ENCODE measurements around the gene AFDN.

The AFDN gene

GRCh38 chr6:167977717-167978467 lies 151.2 kb downstream of the AFDN start:
- DNase-seq (ENCODE audit: low read depth in 2 of 2) = no peak

- no peak for DNase-seq (ENCODE audit: low read depth in 2 of 2)
Observed at GRCh38 chr6:167978607-167979006, 151.9 kb downstream of the AFDN start.

GRCh38 chr6:167979436-167980139 lies 152.9 kb downstream of the AFDN start:
- DNase-seq (ENCODE audit: low read depth in 2 of 2) = no peak

GRCh38 chr6:167980911-167981580 lies 154.3 kb downstream of the AFDN start:
- DNase-seq (ENCODE audit: low read depth in 2 of 2) = no peak

GRCh38 chr6:167981916-167982462 lies 155.3 kb downstream of the AFDN start:
- no peak for DNase-seq (ENCODE audit: low read depth in 2 of 2)

GRCh38 chr6:167984144-167984719 lies 157.5 kb downstream of the AFDN start:
- DNase-seq (ENCODE audit: low read depth in 2 of 2) = no peak

- no peak for DNase-seq (ENCODE audit: low read depth in 2 of 2)
Observed at GRCh38 chr6:167984876-167985604, 158.3 kb downstream of the AFDN start.

- DNase-seq (ENCODE audit: low read depth in 2 of 2) = no peak
Observed at GRCh38 chr6:167985911-167986595, 159.3 kb downstream of the AFDN start.

- no peak for DNase-seq (ENCODE audit: low read depth in 2 of 2)
Observed at GRCh38 chr6:167987396-167988153, 160.9 kb downstream of the AFDN start.

- DNase-seq (ENCODE audit: low read depth in 2 of 2) = no peak
Observed at GRCh38 chr6:167988154-167988495, 161.4 kb downstream of the AFDN start.

GRCh38 chr6:167988945-167989841 lies 162.5 kb downstream of the AFDN start:
- no peak for DNase-seq (ENCODE audit: low read depth in 2 of 2)

- DNase-seq (ENCODE audit: low read depth in 2 of 2) = no peak
Observed at GRCh38 chr6:167990016-167990945, 163.6 kb downstream of the AFDN start.

GRCh38 chr6:167993169-167993568 lies 166.5 kb downstream of the AFDN start:
- no peak for DNase-seq (ENCODE audit: low read depth in 2 of 2)

- no peak for DNase-seq (ENCODE audit: low read depth in 2 of 2)
Observed at GRCh38 chr6:167993831-167994230, 167.1 kb downstream of the AFDN start.

- DNase-seq (ENCODE audit: low read depth in 2 of 2) = no peak
Observed at GRCh38 chr6:167995302-167995701, 168.6 kb downstream of the AFDN start.

- no peak for DNase-seq (ENCODE audit: low read depth in 2 of 2)
Observed at GRCh38 chr6:167995731-167996151, 169.0 kb downstream of the AFDN start.

GRCh38 chr6:167996424-167997199 lies 169.9 kb downstream of the AFDN start:
- no peak for DNase-seq (ENCODE audit: low read depth in 2 of 2)

Data from stimulated activated CD8-positive, alpha-beta memory T cell treated with anti-CD3 and anti-CD28 coated beads, Interleukin-7, amount 100 ng/mL, for 4 hours (primary cell).